B cell (primary cell): ENCODE data around the gene CHMP5.

Experiments used
- EZH2 ChIP-seq: IDR thresholded peaks from 2 replicates; pipeline ENCODE4 v1.6.1; 2012; ENCODE audit warnings: borderline replicate concordance, low read depth, mild to moderate bottlenecking, moderate library complexity, low read length; ENCODE audit not compliant: insufficient read depth, poor library complexity, severe bottlenecking
- TF ChIP-seq, protein P1 (sequence below): fragments of 200-600 bp; IDR thresholded peaks from one replicate; pipeline ENCODE4 v1.8.0; 2022; ENCODE audit warnings: antibody characterized with exemption, mild to moderate bottlenecking

DNA sequence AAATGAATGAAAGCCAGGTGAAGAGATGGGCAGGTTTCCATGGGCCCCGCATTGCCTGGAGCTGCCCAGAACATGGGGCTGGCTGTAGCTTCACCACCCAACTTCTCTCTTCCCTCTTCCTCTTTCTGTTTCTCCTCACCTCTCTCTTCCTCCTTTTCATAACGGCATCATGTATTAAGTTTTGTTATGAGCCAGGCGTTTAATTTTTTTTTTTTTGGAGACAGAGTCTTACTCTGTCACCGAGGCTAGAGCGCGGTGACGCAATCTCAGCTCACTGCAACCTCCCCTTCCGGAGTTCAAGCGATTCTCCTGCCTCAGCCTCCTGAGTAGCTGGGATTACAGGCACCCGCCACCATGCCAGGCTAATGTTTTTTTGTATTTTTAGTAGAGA is 37.8 kb upstream of the CHMP5 start:
- TF ChIP-seq, protein P1, sequence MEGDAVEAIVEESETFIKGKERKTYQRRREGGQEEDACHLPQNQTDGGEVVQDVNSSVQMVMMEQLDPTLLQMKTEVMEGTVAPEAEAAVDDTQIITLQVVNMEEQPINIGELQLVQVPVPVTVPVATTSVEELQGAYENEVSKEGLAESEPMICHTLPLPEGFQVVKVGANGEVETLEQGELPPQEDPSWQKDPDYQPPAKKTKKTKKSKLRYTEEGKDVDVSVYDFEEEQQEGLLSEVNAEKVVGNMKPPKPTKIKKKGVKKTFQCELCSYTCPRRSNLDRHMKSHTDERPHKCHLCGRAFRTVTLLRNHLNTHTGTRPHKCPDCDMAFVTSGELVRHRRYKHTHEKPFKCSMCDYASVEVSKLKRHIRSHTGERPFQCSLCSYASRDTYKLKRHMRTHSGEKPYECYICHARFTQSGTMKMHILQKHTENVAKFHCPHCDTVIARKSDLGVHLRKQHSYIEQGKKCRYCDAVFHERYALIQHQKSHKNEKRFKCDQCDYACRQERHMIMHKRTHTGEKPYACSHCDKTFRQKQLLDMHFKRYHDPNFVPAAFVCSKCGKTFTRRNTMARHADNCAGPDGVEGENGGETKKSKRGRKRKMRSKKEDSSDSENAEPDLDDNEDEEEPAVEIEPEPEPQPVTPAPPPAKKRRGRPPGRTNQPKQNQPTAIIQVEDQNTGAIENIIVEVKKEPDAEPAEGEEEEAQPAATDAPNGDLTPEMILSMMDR: no peak
- TF ChIP-seq EZH2: no peak
